Measurements from ENCODE around the gene PTK7.

PTK7 gene

DNA sequence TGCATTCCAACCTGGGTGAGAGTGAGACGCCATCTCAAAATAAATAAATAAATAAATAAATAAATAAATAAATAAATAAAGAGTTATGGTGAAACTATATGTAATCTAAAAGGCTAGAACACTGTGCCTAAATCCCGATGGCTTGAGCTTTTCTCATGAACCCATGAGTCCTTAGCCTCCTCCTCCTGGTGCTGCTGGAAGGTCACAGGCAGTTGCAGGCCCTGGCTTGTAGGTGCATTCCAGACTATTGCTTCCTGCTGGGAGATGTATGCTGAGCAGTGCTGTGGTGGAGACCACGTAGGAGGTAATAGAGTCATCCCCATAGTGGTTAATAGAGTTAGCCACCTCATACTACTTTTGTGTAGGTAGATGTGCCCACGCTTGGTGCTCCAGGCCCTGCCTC is 12.5 kb downstream of the PTK7 start:
- DNase-seq (no peak), ATAC-seq (ENCODE audit: insufficient read depth, low read depth) (no peak)
- Histone ChIP-seq H3K27ac (ENCODE audit: low read length) (no peak overlapping the region), H3K4me2 (ENCODE audit: insufficient read depth, low read length) (no peak overlapping the region), H3K36me3 (ENCODE audit: insufficient read depth, low read length) (no peaks in the 10 kb centered on the region), H2AFZ (ENCODE audit: low read depth, low read length) (no peak overlapping the region), H3K4me1 (ENCODE audit: insufficient read depth, low read length) (peaks cover 27% of the 10 kb centered on the region), H3K79me2 (ENCODE audit: insufficient read depth, low read length) (peaks cover 73% of the 10 kb centered on the region), H3K9ac (ENCODE audit: low read depth, low read length) (no peak overlapping the region), H4K20me1 (ENCODE audit: insufficient read depth, low read length) (peaks cover 81% of the 10 kb centered on the region), H3K4me3 (ENCODE audit: low read depth in 1 of 2, low read length in 2 of 2) (no peak overlapping the region), H3K9me3 (ENCODE audit: insufficient read depth, low read length, severe bottlenecking) (no peaks in the 10 kb centered on the region), H3K27me3 (ENCODE audit: insufficient read depth, low read length, poor library complexity) (no peaks in the 10 kb centered on the region)
- TF ChIP-seq, protein P1, sequence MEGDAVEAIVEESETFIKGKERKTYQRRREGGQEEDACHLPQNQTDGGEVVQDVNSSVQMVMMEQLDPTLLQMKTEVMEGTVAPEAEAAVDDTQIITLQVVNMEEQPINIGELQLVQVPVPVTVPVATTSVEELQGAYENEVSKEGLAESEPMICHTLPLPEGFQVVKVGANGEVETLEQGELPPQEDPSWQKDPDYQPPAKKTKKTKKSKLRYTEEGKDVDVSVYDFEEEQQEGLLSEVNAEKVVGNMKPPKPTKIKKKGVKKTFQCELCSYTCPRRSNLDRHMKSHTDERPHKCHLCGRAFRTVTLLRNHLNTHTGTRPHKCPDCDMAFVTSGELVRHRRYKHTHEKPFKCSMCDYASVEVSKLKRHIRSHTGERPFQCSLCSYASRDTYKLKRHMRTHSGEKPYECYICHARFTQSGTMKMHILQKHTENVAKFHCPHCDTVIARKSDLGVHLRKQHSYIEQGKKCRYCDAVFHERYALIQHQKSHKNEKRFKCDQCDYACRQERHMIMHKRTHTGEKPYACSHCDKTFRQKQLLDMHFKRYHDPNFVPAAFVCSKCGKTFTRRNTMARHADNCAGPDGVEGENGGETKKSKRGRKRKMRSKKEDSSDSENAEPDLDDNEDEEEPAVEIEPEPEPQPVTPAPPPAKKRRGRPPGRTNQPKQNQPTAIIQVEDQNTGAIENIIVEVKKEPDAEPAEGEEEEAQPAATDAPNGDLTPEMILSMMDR (IDR thresholded peaks at IDR 0.05; ENCODE audit: borderline replicate concordance, extremely low read depth, low read length, poor library complexity, severe bottlenecking), result no peak
- TF ChIP-seq EZH2 (IDR thresholded peaks at IDR 0.05; ENCODE audit: borderline replicate concordance, low read depth, low read length, severe bottlenecking), result no peak

GRCh38 chr6:43089467-43089866 is 13.4 kb downstream of the PTK7 start:
- H3K4me2 ChIP-seq (ENCODE audit: insufficient read depth, low read length), result no peak overlapping the region
- H4K20me1 ChIP-seq (ENCODE audit: insufficient read depth, low read length), result peaks cover 82% of the 10 kb centered on the region
- ATAC-seq (ENCODE audit: insufficient read depth, low read depth), result no peak
- H3K27ac ChIP-seq (ENCODE audit: low read length), result no peak overlapping the region
- H3K27me3 ChIP-seq (ENCODE audit: insufficient read depth, low read length, poor library complexity), result no peaks in the 10 kb centered on the region
- H2AFZ ChIP-seq (ENCODE audit: low read depth, low read length), result no peak overlapping the region
- H3K36me3 ChIP-seq (ENCODE audit: insufficient read depth, low read length), result no peaks in the 10 kb centered on the region
- H3K4me3 ChIP-seq (ENCODE audit: low read depth in 1 of 2, low read length in 2 of 2), result no peak overlapping the region
- no peaks in the 10 kb centered on the region for H3K9me3 ChIP-seq (ENCODE audit: insufficient read depth, low read length, severe bottlenecking)
- H3K4me1 ChIP-seq (ENCODE audit: insufficient read depth, low read length), result peaks cover 32% of the 10 kb centered on the region
- H3K9ac ChIP-seq (ENCODE audit: low read depth, low read length), result no peak overlapping the region
- no peak for DNase-seq
- peaks cover 70% of the 10 kb centered on the region for H3K79me2 ChIP-seq (ENCODE audit: insufficient read depth, low read length)
- TF ChIP-seq EZH2 (IDR thresholded peaks at IDR 0.05; ENCODE audit: borderline replicate concordance, low read depth, low read length, severe bottlenecking), result no peak
- TF ChIP-seq, protein P1 (IDR thresholded peaks at IDR 0.05; ENCODE audit: borderline replicate concordance, extremely low read depth, low read length, poor library complexity, severe bottlenecking), result no peak

DNA sequence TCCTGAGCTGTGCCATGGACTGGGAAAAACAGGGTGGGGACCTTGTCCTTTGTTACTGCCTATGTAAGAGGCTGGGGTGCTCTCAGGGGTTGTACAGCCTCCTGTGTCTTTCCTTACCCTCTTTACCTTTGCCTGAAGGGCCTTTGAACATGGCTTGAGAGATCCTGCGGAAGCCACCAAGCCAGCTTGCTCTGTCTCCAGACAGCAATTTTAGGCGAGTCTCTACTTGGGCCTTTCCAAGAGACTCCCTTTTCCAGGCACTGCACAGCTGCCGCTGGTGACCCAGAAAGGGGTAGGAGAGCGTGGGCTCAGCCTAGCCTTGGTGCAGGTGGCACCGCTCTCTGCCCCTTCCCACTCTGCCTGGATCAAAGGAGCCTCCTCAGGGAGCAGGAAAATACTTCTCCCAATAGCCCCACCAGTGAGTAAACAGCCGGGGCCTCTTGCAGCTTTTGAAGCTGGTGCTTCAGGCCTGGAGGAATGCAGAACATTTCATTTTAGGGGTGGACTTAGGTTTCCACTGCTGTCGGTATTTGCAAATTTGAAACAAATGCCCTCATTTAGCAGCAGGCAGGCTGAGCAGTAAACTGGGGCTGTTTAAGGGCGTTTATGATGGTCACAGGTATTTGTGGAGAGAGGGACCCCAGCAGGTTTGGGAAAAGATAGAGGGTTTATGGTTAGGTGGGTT is 13.9 kb downstream of the PTK7 start:
- TF ChIP-seq, protein P1 (IDR thresholded peaks at IDR 0.05; ENCODE audit: borderline replicate concordance, extremely low read depth, low read length, poor library complexity, severe bottlenecking), result no peak
- no peak for TF ChIP-seq EZH2 (IDR thresholded peaks at IDR 0.05; ENCODE audit: borderline replicate concordance, low read depth, low read length, severe bottlenecking)
- Histone ChIP-seq H2AFZ (ENCODE audit: low read depth, low read length) (no peak overlapping the region), H3K9ac (ENCODE audit: low read depth, low read length) (no peak overlapping the region), H3K79me2 (ENCODE audit: insufficient read depth, low read length) (peaks cover 65% of the 10 kb centered on the region), H4K20me1 (ENCODE audit: insufficient read depth, low read length) (peaks cover 76% of the 10 kb centered on the region), H3K4me1 (ENCODE audit: insufficient read depth, low read length) (peaks cover 32% of the 10 kb centered on the region), H3K36me3 (ENCODE audit: insufficient read depth, low read length) (no peaks in the 10 kb centered on the region), H3K27me3 (ENCODE audit: insufficient read depth, low read length, poor library complexity) (no peaks in the 10 kb centered on the region), H3K4me2 (ENCODE audit: insufficient read depth, low read length) (no peak overlapping the region), H3K9me3 (ENCODE audit: insufficient read depth, low read length, severe bottlenecking) (no peaks in the 10 kb centered on the region), H3K27ac (ENCODE audit: low read length) (no peak overlapping the region), H3K4me3 (ENCODE audit: low read depth in 1 of 2, low read length in 2 of 2) (no peak overlapping the region)
- no peak for ATAC-seq (ENCODE audit: insufficient read depth, low read depth)
- no peak for DNase-seq

Data from DND-41 (cell line).